ENCODE results near the gene CDYL. TPM values are rescaled to one million over a fixed set of nuclear protein-coding genes. Genes with fewer than 3 reads are reported as not detected.

The CDYL gene
- total and polyA plus RNA-seq, 8 donors: 26.9 to 32.3 (median 29.1) TPM

DNA sequence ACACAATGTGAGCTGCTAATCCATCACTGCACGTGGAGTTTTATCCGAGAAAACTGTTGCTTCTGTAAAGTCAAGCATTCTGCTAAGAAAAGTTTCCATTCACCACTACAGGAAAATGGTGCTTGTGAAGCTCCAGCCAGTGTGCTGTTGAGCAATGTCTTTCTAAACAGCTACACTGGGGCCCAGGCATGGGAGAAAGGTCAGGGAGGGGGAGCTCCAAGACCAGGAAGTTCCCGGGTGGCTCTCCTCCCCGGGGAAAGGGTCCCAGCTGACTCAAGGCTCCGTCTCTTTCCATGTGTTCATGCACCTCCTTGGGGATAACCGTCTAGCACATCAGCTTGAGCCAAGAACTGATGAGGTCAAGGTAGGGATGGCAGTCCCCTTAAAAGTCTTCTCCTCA lies 207.1 kb downstream of the CDYL start:
- H3K4me1 ChIP-seq: no peaks in the 10 kb centered on the region
- no peaks in the 10 kb centered on the region for H3K36me3 ChIP-seq
- TF ChIP-seq, protein P1, sequence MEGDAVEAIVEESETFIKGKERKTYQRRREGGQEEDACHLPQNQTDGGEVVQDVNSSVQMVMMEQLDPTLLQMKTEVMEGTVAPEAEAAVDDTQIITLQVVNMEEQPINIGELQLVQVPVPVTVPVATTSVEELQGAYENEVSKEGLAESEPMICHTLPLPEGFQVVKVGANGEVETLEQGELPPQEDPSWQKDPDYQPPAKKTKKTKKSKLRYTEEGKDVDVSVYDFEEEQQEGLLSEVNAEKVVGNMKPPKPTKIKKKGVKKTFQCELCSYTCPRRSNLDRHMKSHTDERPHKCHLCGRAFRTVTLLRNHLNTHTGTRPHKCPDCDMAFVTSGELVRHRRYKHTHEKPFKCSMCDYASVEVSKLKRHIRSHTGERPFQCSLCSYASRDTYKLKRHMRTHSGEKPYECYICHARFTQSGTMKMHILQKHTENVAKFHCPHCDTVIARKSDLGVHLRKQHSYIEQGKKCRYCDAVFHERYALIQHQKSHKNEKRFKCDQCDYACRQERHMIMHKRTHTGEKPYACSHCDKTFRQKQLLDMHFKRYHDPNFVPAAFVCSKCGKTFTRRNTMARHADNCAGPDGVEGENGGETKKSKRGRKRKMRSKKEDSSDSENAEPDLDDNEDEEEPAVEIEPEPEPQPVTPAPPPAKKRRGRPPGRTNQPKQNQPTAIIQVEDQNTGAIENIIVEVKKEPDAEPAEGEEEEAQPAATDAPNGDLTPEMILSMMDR (IDR thresholded peaks at IDR 0.05): no peak
- H3K27me3 ChIP-seq: no peaks in the 10 kb centered on the region
- intact Hi-C loops (cut with DNase I): no loop called here
- H3K27ac ChIP-seq: no peak overlapping the region
- H3K9me3 ChIP-seq: peaks cover 0 to 22% of the 10 kb centered on the region in 2 donors
- no peak for DNase-seq
- ATAC-seq: no peak
- no peak overlapping the region for H3K4me3 ChIP-seq

DNA sequence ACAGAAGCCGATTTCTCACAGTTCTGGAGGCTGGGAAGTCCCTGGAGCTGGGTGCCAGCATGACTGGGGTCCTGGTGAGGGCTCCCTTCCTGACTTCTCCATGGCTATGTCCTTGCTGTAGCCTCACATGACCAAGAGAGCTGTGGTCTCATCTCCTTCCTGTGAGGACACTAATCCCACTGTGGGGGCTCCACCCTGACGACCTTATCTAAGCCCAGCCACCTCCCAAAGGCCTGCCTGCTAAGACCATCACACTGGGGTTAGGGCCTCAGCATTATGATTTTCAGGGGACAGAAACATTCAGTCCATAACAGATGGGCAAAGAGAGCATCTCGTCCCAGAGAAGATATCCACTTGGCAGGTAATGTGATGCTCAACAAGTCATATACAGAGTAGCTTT lies 210.8 kb downstream of the CDYL start:
- no peak overlapping the region for H3K4me3 ChIP-seq
- no peak overlapping the region for H3K27ac ChIP-seq
- H3K4me1 ChIP-seq: no peaks in the 10 kb centered on the region
- TF ChIP-seq, protein P1 (IDR thresholded peaks at IDR 0.05): no peak
- DNase-seq (no peak), ATAC-seq (no peak)
- intact Hi-C loops (cut with DNase I): no loop called here
- H3K9me3 ChIP-seq: peaks cover 0 to 3% of the 10 kb centered on the region in 2 donors
- H3K27me3 ChIP-seq: no peaks in the 10 kb centered on the region
- H3K36me3 ChIP-seq: no peaks in the 10 kb centered on the region

DNA sequence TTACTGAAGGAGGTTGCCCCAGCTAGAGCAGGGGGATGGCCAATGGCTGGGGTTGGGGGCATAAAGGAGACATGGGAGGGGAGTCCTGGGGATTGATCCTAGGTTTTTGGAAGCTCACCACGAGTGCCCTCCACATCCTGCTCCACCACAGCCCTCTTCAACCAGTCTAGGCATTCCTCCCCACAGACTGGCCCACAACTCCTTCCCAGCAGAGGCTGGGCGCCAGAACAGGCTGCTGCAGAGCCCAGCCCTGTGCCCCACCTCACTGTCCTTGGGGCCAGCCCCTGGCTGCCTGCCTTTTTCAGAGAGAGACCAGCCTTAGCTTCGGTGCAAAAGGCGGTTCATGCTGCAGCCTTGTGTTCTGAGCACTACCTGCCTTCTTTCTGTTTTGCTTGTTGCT lies 211.2 kb downstream of the CDYL start:
- no peaks in the 10 kb centered on the region for H3K27me3 ChIP-seq
- DNase-seq (no peak), ATAC-seq (no peak)
- peaks cover 0 to 3% of the 10 kb centered on the region in 2 donors for H3K9me3 ChIP-seq
- no peak overlapping the region for H3K4me3 ChIP-seq
- no peaks in the 10 kb centered on the region for H3K36me3 ChIP-seq
- H3K4me1 ChIP-seq: no peaks in the 10 kb centered on the region
- TF ChIP-seq, protein P1 (IDR thresholded peaks at IDR 0.05): no peak
- intact Hi-C loops (cut with DNase I): no loop called here
- no peak overlapping the region for H3K27ac ChIP-seq

DNA sequence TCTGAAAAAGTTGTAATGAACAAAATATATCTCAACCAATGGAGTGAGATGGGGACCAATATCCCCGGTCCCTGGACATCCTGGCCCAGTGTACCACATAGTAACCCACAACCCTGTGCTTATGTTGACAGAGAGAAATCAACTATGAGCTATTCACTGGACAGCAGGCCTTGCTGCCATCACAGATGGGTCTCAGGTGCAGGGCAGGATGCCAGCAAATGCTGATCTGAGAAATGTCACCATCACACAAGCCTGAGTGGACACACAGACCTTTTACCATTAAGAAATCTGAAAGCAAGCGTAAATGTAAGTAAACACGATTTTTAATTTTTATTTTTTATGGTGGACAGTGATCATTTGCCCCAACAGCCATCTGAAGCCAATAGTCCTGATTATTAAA lies 218.5 kb downstream of the CDYL start:
- TF ChIP-seq, protein P1 (IDR thresholded peaks at IDR 0.05): no peak
- intact Hi-C loops (cut with DNase I): no loop called here
- Histone ChIP-seq H3K4me3 (no peak overlapping the region), H3K4me1 (no peaks in the 10 kb centered on the region), H3K27ac (no peak overlapping the region), H3K36me3 (peaks cover 0 to 41% of the 10 kb centered on the region in 2 donors), H3K9me3 (no peaks in the 10 kb centered on the region), H3K27me3 (no peaks in the 10 kb centered on the region)
- ATAC-seq (no peak), DNase-seq (no peak)

DNA sequence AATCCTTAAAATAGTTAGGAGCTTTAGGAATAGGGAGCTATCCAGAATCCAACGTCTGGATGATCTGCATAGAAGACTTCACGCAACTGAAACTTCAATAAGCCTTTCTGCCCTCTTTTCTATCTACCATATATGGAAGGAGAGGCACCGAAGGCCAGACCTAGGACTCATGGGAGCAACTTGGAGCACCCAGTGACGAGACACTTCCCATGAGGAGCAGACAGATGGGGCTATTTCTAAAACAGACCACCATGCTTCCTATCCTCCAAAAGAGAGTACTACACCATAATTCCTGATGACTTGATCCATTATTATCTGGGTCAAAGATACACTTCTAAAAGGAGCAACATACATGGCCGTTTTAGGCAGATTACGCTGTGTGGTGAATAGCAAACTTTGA lies 221.7 kb downstream of the CDYL start:
- no peaks in the 10 kb centered on the region for H3K9me3 ChIP-seq
- no peak overlapping the region for H3K27ac ChIP-seq
- no peaks in the 10 kb centered on the region for H3K4me1 ChIP-seq
- DNase-seq (no peak), ATAC-seq (no peak)
- no peaks in the 10 kb centered on the region for H3K27me3 ChIP-seq
- intact Hi-C loops (cut with DNase I): no loop called here
- H3K4me3 ChIP-seq: no peak overlapping the region
- TF ChIP-seq, protein P1 (IDR thresholded peaks at IDR 0.05): no peak
- H3K36me3 ChIP-seq: peaks cover 0 to 53% of the 10 kb centered on the region in 2 donors

All from left lung (tissue), 10 donors.